ENCODE measurements around the gene CDC7.

Gene CDC7

GRCh38 chr1:91533361-91534024, 32.8 kb downstream of the CDC7 start:
- ChIA-PET POLR2A (no interaction called here), CTCF (interaction anchor here (1.3 to 1.7 kb wide), 3 partner anchors 14 to 396 kb away, joined by 4 read pairs; no protein-coding TSS in a partner anchor)
- 100% methylated on average over 3 of the region's 4 CpGs for WGBS (ENCODE audit: insufficient coverage)
- Histone ChIP-seq H3K27me3 (replicated peaks in 2 of 5; ENCODE audit: control insufficient read depth in 4 of 5, insufficient read depth in 5 of 5, low read length in 4 of 5) (no peaks in the 10 kb centered on the region), H3K36me3 (ENCODE audit: control insufficient read depth in 4 of 4, insufficient read depth in 4 of 4, low read length in 3 of 4) (no peaks in the 10 kb centered on the region), H3K4me3 (ENCODE audit: control insufficient read depth in 1 of 7, extremely low read depth in 1 of 7, insufficient read depth in 4 of 7, low read depth in 2 of 7, low read length in 6 of 7) (no peak overlapping the region), H3K4me1 (ENCODE audit: control extremely low read depth in 1 of 4, control insufficient read depth in 4 of 4, insufficient read depth in 4 of 4, low read length in 3 of 4) (no peaks in the 10 kb centered on the region), H3K9me3 (ENCODE audit: control extremely low read depth in 1 of 5, control insufficient read depth in 4 of 5, insufficient read depth in 2 of 5, low read depth in 1 of 5, low read length in 4 of 5) (no peaks in the 10 kb centered on the region), H3K27ac (ENCODE audit: insufficient read depth in 1 of 2, low read depth in 1 of 2, low read length in 2 of 2, poor library complexity in 1 of 2, severe bottlenecking in 2 of 2) (no peak overlapping the region)
- DNase-seq: no peak

DNA sequence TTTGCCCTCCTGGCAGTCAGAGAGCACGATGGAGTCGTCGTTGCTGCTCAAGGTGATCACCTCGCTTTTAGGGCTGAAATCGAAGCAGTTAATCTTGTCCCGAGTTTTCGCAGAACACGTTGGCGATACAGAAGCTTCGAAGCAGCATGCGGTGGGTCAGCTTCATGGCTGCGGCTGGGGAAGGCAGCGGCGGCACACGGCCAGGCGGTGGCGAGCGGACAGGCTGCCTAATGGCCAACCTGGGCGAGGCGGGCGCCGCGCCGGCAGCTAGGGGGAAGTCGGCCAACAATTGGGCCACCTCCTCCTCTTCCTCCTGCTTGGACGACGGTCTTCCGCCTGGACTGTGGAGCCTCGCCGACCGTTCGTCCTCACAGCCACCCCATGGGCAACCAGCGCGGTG, 34.8 kb downstream of the CDC7 start:
- 96% methylated on average over 34 of the region's 34 CpGs for WGBS (ENCODE audit: insufficient coverage)
- H3K9me3 ChIP-seq (ENCODE audit: control extremely low read depth in 1 of 5, control insufficient read depth in 4 of 5, insufficient read depth in 2 of 5, low read depth in 1 of 5, low read length in 4 of 5): no peaks in the 10 kb centered on the region
- no peaks in the 10 kb centered on the region for H3K27me3 ChIP-seq (replicated peaks in 2 of 5; ENCODE audit: control insufficient read depth in 4 of 5, insufficient read depth in 5 of 5, low read length in 4 of 5)
- no peaks in the 10 kb centered on the region for H3K4me1 ChIP-seq (ENCODE audit: control extremely low read depth in 1 of 4, control insufficient read depth in 4 of 4, insufficient read depth in 4 of 4, low read length in 3 of 4)
- H3K36me3 ChIP-seq (ENCODE audit: control insufficient read depth in 4 of 4, insufficient read depth in 4 of 4, low read length in 3 of 4): no peaks in the 10 kb centered on the region
- H3K27ac ChIP-seq (ENCODE audit: insufficient read depth in 1 of 2, low read depth in 1 of 2, low read length in 2 of 2, poor library complexity in 1 of 2, severe bottlenecking in 2 of 2): no peak overlapping the region
- CTCF ChIA-PET: interaction anchor here (0.7 kb wide), 1 partner anchor 21 kb away, joined by 3 read pairs; no protein-coding TSS in a partner anchor
- no peak overlapping the region for H3K4me3 ChIP-seq (ENCODE audit: control insufficient read depth in 1 of 7, extremely low read depth in 1 of 7, insufficient read depth in 4 of 7, low read depth in 2 of 7, low read length in 6 of 7)
- DNase-seq: no peak
- POLR2A ChIA-PET: no interaction called here

DNA sequence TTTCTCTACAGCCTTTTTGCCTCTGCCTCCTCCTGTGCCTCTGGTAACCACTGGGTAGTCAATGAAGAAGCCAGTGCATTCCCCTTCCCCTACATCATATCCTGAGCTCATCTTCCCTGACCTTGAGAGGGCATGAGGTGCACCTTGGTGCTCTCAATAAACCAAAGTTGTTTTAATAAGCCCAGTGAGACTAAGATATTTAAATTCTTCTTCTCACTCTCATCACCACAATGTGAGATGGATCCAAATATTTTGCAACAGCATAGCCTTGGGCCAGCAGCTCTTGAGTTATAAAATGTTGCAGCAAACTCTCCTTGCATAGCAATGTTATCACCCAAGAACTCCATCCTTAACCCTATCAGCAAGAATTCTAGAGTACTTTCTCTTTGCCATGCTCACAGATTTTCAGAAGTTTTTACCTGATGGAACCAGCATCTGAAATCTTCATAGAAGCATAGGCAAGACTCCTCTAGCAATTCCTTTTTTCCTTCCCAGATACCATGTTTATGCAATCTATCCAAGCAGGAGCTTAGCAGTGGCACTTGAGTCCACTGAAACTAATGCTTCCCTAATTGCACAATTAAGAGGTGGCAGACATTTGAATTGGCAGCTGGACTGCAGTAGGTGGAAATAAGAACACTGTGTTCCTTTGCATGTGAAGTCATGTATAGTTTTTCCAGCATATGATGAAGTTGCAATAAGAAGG, 36.8 kb downstream of the CDC7 start:
- Histone ChIP-seq H3K27me3 (replicated peaks in 2 of 5; ENCODE audit: control insufficient read depth in 4 of 5, insufficient read depth in 5 of 5, low read length in 4 of 5) (no peaks in the 10 kb centered on the region), H3K27ac (ENCODE audit: insufficient read depth in 1 of 2, low read depth in 1 of 2, low read length in 2 of 2, poor library complexity in 1 of 2, severe bottlenecking in 2 of 2) (no peak overlapping the region), H3K4me3 (ENCODE audit: control insufficient read depth in 1 of 7, extremely low read depth in 1 of 7, insufficient read depth in 4 of 7, low read depth in 2 of 7, low read length in 6 of 7) (no peak overlapping the region), H3K36me3 (ENCODE audit: control insufficient read depth in 4 of 4, insufficient read depth in 4 of 4, low read length in 3 of 4) (no peaks in the 10 kb centered on the region), H3K9me3 (ENCODE audit: control extremely low read depth in 1 of 5, control insufficient read depth in 4 of 5, insufficient read depth in 2 of 5, low read depth in 1 of 5, low read length in 4 of 5) (no peaks in the 10 kb centered on the region), H3K4me1 (ENCODE audit: control extremely low read depth in 1 of 4, control insufficient read depth in 4 of 4, insufficient read depth in 4 of 4, low read length in 3 of 4) (peaks cover 0 to 2% (median 0%) of the 10 kb centered on the region in 4 experiments)
- POLR2A ChIA-PET: interaction anchor here (0.5 kb wide), 1 partner anchor 742 kb away, joined by 7 read pairs; no protein-coding TSS in a partner anchor
- no peak for DNase-seq
- CTCF ChIA-PET: interaction anchor here (1.2 kb wide), 2 partner anchors 9 to 25 kb away, joined by 3 read pairs; no protein-coding TSS in a partner anchor

DNA sequence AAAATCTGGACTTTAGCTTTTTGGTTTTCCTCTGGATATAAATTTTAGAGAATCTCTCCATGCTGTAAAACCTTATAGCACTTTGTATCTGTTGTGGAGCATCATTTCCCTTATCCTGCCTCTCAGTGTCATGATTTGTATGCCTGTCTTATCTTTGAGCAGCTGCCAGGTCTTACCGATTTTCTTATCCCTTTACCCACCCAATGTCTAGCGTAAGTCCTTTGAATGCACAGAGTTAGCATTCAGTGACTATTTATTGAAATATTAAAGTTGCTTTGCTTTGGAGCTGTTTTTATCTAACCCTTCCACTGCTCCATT, 37.3 kb downstream of the CDC7 start:
- no peaks in the 10 kb centered on the region for H3K27me3 ChIP-seq (replicated peaks in 2 of 5; ENCODE audit: control insufficient read depth in 4 of 5, insufficient read depth in 5 of 5, low read length in 4 of 5)
- POLR2A ChIA-PET: no interaction called here
- no peak overlapping the region for H3K27ac ChIP-seq (ENCODE audit: insufficient read depth in 1 of 2, low read depth in 1 of 2, low read length in 2 of 2, poor library complexity in 1 of 2, severe bottlenecking in 2 of 2)
- H3K9me3 ChIP-seq (ENCODE audit: control extremely low read depth in 1 of 5, control insufficient read depth in 4 of 5, insufficient read depth in 2 of 5, low read depth in 1 of 5, low read length in 4 of 5): no peaks in the 10 kb centered on the region
- H3K36me3 ChIP-seq (ENCODE audit: control insufficient read depth in 4 of 4, insufficient read depth in 4 of 4, low read length in 3 of 4): no peaks in the 10 kb centered on the region
- DNase-seq: no peak
- CTCF ChIA-PET: interaction anchor here (1.2 kb wide), 2 partner anchors 9 to 25 kb away, joined by 3 read pairs; no protein-coding TSS in a partner anchor
- H3K4me3 ChIP-seq (ENCODE audit: control insufficient read depth in 1 of 7, extremely low read depth in 1 of 7, insufficient read depth in 4 of 7, low read depth in 2 of 7, low read length in 6 of 7): no peak overlapping the region
- WGBS (ENCODE audit: insufficient coverage): no CpG with 5 or more reads among the region's 2 CpGs
- H3K4me1 ChIP-seq (ENCODE audit: control extremely low read depth in 1 of 4, control insufficient read depth in 4 of 4, insufficient read depth in 4 of 4, low read length in 3 of 4): peaks cover 0 to 2% (median 0%) of the 10 kb centered on the region in 4 experiments

DNA sequence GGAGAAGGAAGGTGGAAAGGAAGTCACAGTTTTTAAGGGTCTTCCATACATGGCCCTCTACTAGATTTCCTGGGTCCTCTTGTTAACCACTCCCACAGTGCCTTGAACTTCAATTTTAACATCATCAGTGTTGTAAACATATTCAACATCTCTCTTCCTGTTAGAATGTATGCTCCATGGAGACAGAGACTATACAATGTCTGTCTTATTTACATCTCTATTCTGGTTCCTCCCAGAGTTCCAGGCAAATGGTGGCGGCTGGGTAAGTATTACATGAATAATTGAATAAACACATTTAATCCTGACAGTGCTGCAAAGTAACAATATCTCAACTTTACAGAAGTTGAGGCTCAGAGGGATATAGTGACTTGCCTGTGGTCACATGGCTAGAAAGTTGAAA, 40.3 kb downstream of the CDC7 start:
- no peak overlapping the region for H3K27ac ChIP-seq (ENCODE audit: insufficient read depth in 1 of 2, low read depth in 1 of 2, low read length in 2 of 2, poor library complexity in 1 of 2, severe bottlenecking in 2 of 2)

GRCh38 chr1:91541918-91542533, 41.4 kb downstream of the CDC7 start:
- 80% methylated on average over 2 of the region's 5 CpGs for WGBS (ENCODE audit: insufficient coverage)
- POLR2A ChIA-PET: no interaction called here
- Histone ChIP-seq H3K27ac (ENCODE audit: insufficient read depth in 1 of 2, low read depth in 1 of 2, low read length in 2 of 2, poor library complexity in 1 of 2, severe bottlenecking in 2 of 2) (no peak overlapping the region), H3K4me3 (ENCODE audit: control insufficient read depth in 1 of 7, extremely low read depth in 1 of 7, insufficient read depth in 4 of 7, low read depth in 2 of 7, low read length in 6 of 7) (no peak overlapping the region), H3K36me3 (ENCODE audit: control insufficient read depth in 4 of 4, insufficient read depth in 4 of 4, low read length in 3 of 4) (no peaks in the 10 kb centered on the region), H3K9me3 (ENCODE audit: control extremely low read depth in 1 of 5, control insufficient read depth in 4 of 5, insufficient read depth in 2 of 5, low read depth in 1 of 5, low read length in 4 of 5) (no peaks in the 10 kb centered on the region), H3K4me1 (ENCODE audit: control extremely low read depth in 1 of 4, control insufficient read depth in 4 of 4, insufficient read depth in 4 of 4, low read length in 3 of 4) (peaks cover 0 to 2% (median 0%) of the 10 kb centered on the region in 4 experiments), H3K27me3 (replicated peaks in 2 of 5; ENCODE audit: control insufficient read depth in 4 of 5, insufficient read depth in 5 of 5, low read length in 4 of 5) (peaks cover 0 to 2% (median 0%) of the 10 kb centered on the region in 5 experiments)
- CTCF ChIA-PET: interaction anchor here (0.6 to 0.8 kb wide), 2 partner anchors 13 to 35 kb away, joined by 3 read pairs; no protein-coding TSS in a partner anchor
- no peak for DNase-seq

More for the DNA sequence above, 40.3 kb downstream of the CDC7 start:
- Histone ChIP-seq H3K9me3 (ENCODE audit: control extremely low read depth in 1 of 5, control insufficient read depth in 4 of 5, insufficient read depth in 2 of 5, low read depth in 1 of 5, low read length in 4 of 5) (no peaks in the 10 kb centered on the region), H3K4me1 (ENCODE audit: control extremely low read depth in 1 of 4, control insufficient read depth in 4 of 4, insufficient read depth in 4 of 4, low read length in 3 of 4) (peaks cover 0 to 2% (median 0%) of the 10 kb centered on the region in 4 experiments), H3K36me3 (ENCODE audit: control insufficient read depth in 4 of 4, insufficient read depth in 4 of 4, low read length in 3 of 4) (no peaks in the 10 kb centered on the region), H3K4me3 (ENCODE audit: control insufficient read depth in 1 of 7, extremely low read depth in 1 of 7, insufficient read depth in 4 of 7, low read depth in 2 of 7, low read length in 6 of 7) (no peak overlapping the region), H3K27me3 (replicated peaks in 2 of 5; ENCODE audit: control insufficient read depth in 4 of 5, insufficient read depth in 5 of 5, low read length in 4 of 5) (peaks cover 0 to 2% (median 0%) of the 10 kb centered on the region in 5 experiments)
- DNase-seq: no peak
- POLR2A ChIA-PET: no interaction called here
- no CpG with 5 or more reads among the region's 1 CpG for WGBS (ENCODE audit: insufficient coverage)
- CTCF ChIA-PET: no interaction called here
